ENCODE results near the gene MMP24. TPM values are rescaled to one million over a fixed set of nuclear protein-coding genes. Genes with fewer than 3 reads are reported as not detected.

Gene MMP24
- total RNA-seq, 1 donor from 2014 or later = 1.1 TPM

GRCh38 chr20:35215066-35215956 lies 11.2 kb upstream of the MMP24 start:
- no peak for TF ChIP-seq CTCF (IDR thresholded peaks at IDR 0.05; ENCODE audit: unreplicated experiment)
- Mint-ChIP-seq H3K27ac (no peak overlapping the region), H3K27me3 (ENCODE audit: low read depth) (peaks cover 7% of the 10 kb centered on the region), H3K4me3 (no peak overlapping the region), H3K9me3 (no peaks in the 10 kb centered on the region), H3K4me1 (no peaks in the 10 kb centered on the region), H3K36me3 (peaks cover 9% of the 10 kb centered on the region)
- DNase-seq (ENCODE audit: low spot score in 2 of 2, unreplicated experiment in 2 of 2) = no peak

GRCh38 chr20:35216541-35216940 lies 9.9 kb upstream of the MMP24 start:
- H3K4me1 Mint-ChIP-seq = no peaks in the 10 kb centered on the region
- TF ChIP-seq CTCF (IDR thresholded peaks at IDR 0.05; ENCODE audit: unreplicated experiment) = no peak
- H3K36me3 Mint-ChIP-seq = peaks cover 9% of the 10 kb centered on the region
- peaks cover 7% of the 10 kb centered on the region for H3K27me3 Mint-ChIP-seq (ENCODE audit: low read depth)
- H3K9me3 Mint-ChIP-seq = no peaks in the 10 kb centered on the region
- H3K4me3 Mint-ChIP-seq = no peak overlapping the region
- no peak overlapping the region for H3K27ac Mint-ChIP-seq
- no peak for DNase-seq (ENCODE audit: low spot score in 2 of 2, unreplicated experiment in 2 of 2)

GRCh38 chr20:35223941-35224340 lies 2.5 kb upstream of the MMP24 start:
- no peaks in the 10 kb centered on the region for H3K9me3 Mint-ChIP-seq
- H3K36me3 Mint-ChIP-seq = no peaks in the 10 kb centered on the region
- H3K4me1 Mint-ChIP-seq = peaks cover 4% of the 10 kb centered on the region
- DNase-seq (ENCODE audit: low spot score in 2 of 2, unreplicated experiment in 2 of 2) = no peak
- no peak overlapping the region for H3K4me3 Mint-ChIP-seq
- peaks cover 54% of the 10 kb centered on the region for H3K27me3 Mint-ChIP-seq (ENCODE audit: low read depth)
- no peak overlapping the region for H3K27ac Mint-ChIP-seq
- no peak for TF ChIP-seq CTCF (IDR thresholded peaks at IDR 0.05; ENCODE audit: unreplicated experiment)

GRCh38 chr20:35224536-35224935 lies 2.0 kb upstream of the MMP24 start:
- no peak overlapping the region for H3K27ac Mint-ChIP-seq
- H3K27me3 Mint-ChIP-seq (ENCODE audit: low read depth) = peaks cover 57% of the 10 kb centered on the region
- H3K4me1 Mint-ChIP-seq = peaks cover 4% of the 10 kb centered on the region
- no peak for TF ChIP-seq CTCF (IDR thresholded peaks at IDR 0.05; ENCODE audit: unreplicated experiment)
- no peak for DNase-seq (ENCODE audit: low spot score in 2 of 2, unreplicated experiment in 2 of 2)
- no peaks in the 10 kb centered on the region for H3K36me3 Mint-ChIP-seq
- H3K4me3 Mint-ChIP-seq = no peak overlapping the region
- H3K9me3 Mint-ChIP-seq = no peaks in the 10 kb centered on the region

- DNase-seq (ENCODE audit: low spot score in 2 of 2, unreplicated experiment in 2 of 2) = no peak
- H3K36me3 Mint-ChIP-seq = no peaks in the 10 kb centered on the region
- no peak for TF ChIP-seq CTCF (IDR thresholded peaks at IDR 0.05; ENCODE audit: unreplicated experiment)
- H3K27ac Mint-ChIP-seq = no peak overlapping the region
- H3K9me3 Mint-ChIP-seq = no peaks in the 10 kb centered on the region
- peak overlapping the region; percentile 59 for H3K4me3 Mint-ChIP-seq
- peaks cover 4% of the 10 kb centered on the region for H3K4me1 Mint-ChIP-seq
- H3K27me3 Mint-ChIP-seq (ENCODE audit: low read depth) = peaks cover 60% of the 10 kb centered on the region
Measured at GRCh38 chr20:35225319-35226125, 968 bp upstream of the MMP24 start.
